GM18861 (cell line): ENCODE results near the gene FAM47C.
"Not testable (repeated sequence)": the region's sequence is repeated elsewhere in the genome, so short reads cannot be mapped to it uniquely, and the experiment has no call there.

Source experiments
- ATAC-seq: cut with Tn5 transposase; IDR thresholded peaks from one replicate; pipeline ENCODE4 v1.9.1; 2021; ENCODE audit not compliant: unreplicated experiment

Gene FAM47C

GRCh38 chrX:37008182-37008581, at the start of gene FAM47C:
TSS of gene FAM47C (plus strand) at chrX:37008366. CDS start at chrX:37008411, 45 bp downstream.
- ATAC-seq: not testable (repeated sequence)

GRCh38 chrX:36961590-36961989, 46.6 kb upstream of the FAM47C start:
- ATAC-seq: no peak

DNA sequence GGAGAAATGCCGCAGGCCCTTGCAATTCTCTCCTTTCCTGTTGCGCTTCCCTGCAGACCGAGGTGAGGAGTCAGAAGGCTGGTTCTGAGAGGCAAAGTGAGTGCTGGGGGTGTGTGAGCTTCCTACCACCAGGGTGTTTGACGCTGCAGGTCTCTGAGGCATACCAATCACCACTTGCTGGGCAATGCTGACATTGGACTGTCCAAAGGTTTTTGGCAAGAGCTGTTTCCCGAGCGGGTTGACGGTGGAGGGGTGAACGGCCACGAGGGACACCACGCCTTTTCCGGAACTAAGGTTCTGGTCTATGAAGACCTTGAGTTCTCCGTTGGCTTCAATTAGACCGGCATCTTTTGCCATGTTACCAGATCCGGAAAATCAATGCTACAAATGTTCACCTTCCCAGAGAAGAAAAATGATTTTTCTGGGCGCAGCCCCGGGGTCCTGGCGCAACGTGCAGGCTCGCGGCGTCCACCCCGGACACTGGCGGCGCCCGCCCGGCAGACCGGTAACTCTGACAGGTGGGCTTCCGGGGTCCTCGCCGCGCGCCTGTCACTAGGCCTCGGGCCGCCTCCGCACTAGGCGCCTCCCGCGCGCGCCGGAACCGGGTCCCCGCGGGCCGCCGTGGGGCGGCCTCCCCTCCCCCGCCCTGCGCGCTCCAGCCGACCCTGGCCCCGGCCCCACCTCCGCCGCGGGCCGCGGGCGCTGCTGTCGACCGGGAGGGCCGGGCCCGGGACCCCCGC, 44.9 kb upstream of the FAM47C start:
- ATAC-seq: no peak

DNA sequence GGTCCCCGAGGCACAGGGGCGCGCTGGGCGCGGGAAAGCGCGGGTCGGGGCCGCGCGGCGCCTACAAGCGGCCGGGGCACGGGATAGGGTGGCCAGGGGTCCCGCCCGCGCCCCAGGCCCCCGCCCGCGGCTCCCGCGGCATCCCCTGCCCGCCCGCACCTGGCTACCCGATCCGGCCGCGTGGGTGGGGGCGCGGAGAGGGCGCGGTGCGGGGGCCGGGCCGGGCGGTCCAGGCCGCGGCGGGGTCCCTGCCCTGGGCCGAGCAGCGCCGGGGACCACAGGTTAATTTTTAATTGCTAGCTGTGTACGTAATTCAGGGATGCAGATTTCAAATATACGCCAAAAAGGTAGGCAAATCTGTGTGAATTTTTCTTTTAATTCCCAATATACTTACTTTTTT, 44.3 kb upstream of the FAM47C start:
- ATAC-seq: no peak

GRCh38 chrX:36973575-36973974, 34.6 kb upstream of the FAM47C start:
- no peak for ATAC-seq

DNA sequence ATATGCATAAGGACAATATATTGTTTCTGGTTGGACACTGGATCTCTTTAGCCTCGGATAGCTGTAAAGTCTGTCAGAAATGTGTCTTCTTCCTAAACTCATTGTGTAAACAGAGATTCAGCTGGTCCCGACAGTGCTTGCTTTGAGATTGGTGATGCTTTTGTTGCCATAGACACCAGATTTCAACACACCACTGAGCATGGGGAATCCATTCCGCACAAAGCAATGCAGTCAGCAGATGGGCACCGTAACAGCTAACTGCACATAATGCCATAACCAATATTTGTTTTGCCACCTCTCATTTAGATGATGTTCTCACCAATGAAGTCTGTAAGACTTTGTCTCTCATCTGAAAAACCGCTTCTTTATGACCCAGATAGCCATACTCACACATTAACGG, 33.3 kb upstream of the FAM47C start:
- ATAC-seq: no peak

GRCh38 chrX:36978886-36979285, 29.3 kb upstream of the FAM47C start:
- ATAC-seq: no peak

GRCh38 chrX:36983831-36984230, 24.3 kb upstream of the FAM47C start:
- ATAC-seq: no peak

- not testable (repeated sequence) for ATAC-seq
These were observed 22.6 kb upstream of the FAM47C start for GRCh38 chrX:36985416-36986209.

DNA sequence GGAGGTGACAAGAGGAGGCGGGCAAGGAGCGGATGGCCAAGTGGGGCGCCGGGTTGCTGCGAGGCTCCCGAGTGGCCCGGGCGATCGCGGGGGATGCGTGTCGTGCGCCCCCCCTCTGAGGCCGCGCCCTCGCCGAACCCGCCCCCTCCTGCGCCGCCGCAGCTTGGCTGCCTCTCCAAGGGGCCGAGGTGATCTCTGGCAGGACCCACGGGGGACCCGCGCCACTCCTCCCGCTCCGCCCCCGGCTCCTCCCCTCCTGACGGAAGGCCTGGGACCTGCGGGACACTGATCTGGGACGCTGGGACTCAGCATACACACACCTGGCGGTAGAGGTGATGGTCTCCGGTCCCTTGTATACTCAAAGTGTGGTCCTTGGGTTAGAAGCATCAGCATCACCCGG, 21.9 kb upstream of the FAM47C start:
- ATAC-seq: no peak

DNA sequence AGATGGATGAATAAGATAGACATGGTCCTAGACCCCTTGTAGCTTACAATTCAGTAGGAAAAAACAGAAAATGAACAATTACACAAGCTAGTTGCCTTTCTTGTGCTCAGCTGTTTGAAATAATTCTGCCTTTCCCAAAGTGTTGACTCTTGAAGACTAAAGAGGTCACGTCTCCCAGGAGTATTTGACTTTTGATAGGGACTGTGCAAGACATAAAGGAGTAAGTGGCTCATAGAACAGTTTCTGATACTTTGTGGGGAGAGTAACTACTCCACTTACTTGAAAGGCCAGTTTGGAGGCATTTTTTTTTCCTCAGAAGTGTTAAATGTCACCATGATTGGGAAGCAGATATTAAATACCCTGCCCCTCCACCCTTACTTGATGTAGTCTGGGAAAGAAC, 21.0 kb upstream of the FAM47C start:
- not testable (repeated sequence) for ATAC-seq

- no peak for ATAC-seq
These were observed 8.0 kb upstream of the FAM47C start for GRCh38 chrX:37000140-37000539.

DNA sequence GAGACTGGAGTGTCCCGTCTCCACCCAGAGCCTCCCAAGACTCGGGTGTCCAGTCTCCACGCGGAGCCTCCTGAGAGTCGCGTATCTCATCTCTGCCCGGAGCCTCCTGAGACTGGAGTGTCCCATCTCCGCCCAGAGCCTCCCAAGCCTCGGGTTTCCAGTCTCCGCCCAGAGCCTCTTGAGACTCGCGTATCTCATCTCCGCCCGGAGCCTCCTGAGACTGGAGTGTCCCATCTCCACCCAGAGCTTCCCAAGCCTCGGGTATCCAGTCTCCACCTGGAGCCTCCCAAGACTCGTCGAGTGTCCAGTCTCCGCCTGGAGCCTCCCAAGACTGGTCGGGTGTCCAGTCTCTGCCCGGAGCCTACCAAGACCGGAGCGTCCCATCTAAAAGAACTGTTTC, 2.3 kb downstream of the FAM47C start:
- ATAC-seq: no peak

DNA sequence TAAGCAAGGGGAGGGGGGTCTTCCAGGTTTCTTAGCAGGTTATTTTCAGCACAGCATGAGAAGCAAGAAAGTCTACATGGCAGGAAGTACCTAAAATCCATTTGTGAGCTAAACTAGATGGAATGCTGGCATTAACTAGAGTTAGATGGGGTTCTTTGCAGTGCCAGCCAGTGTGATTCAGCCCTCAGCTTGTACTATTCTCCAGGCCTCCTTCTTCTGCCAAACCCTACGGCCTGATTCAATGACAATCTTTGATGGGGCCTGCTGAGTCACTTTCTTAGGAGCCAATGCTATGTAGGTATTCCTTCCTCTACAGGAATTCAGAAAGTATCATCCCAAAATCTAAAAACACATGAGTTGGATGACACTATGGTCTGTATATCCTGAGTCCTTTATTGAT, 26.1 kb downstream of the FAM47C start:
- ATAC-seq: not testable (repeated sequence)

GRCh38 chrX:37036674-37037220, 28.6 kb downstream of the FAM47C start:
- ATAC-seq: not testable (repeated sequence)

DNA sequence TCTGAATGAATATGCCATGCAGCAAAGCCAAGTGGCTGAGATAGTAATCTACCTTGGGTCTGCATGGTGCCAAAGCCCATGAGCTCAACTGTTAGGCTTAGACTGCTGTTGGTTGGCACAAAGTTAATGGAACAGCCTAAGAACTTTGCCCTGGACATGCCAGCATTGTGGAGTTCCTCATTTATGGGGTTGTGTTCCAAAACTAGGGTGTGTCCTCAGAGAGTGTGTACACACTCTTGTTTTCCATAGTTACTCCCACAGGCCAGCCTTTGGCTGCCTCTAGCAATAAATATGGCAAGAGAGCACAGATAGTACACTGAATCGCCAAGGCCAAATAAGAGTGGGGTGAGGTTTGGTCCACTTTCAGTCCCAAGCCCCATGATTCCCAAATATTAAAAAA, 30.6 kb downstream of the FAM47C start:
- ATAC-seq: not testable (repeated sequence)

DNA sequence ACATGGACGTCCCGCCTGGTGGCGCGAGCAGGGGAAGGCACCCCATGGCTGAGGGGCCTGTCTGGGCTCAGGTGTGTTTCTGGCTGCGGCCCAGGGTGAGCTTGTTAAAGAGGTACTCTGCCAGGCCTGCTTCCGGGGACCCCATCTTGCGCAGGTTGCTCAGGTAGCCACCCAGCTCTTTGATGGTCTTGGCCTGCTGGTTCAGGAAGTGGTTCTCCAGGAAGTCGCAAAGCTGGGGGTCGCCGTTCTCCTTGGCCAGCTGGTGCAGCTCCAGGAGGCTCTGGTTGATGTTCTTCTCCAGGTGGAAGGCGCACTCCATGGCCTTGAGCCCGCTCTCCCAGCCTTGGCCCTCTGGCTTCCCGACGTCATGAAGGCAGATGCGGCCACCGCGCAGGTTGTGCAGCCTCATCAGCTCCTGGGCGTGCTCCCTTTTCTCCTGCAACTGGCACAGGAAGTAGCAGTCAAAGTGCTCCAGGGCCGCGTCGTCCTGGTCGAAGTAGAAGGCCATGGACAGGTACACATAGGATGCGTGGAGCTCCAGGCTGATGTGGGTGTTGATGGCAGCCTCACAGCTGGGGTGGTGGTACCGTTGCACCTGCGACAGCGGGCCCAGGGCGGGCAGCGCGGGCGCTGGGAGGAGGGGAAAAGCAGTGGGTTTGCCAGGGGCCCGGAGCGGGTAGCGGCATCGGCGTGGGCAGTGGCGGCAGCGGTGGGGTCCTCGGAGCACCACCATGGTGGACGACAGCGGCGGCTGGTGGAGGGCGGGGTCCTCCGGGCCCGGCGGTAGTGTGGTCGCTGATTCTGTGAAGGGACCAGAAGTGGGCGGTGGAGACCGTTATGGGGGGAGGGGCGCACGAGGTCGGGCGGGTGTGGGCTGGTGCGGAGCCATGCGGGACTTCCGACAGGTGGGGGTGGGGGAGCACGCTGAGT, 35.1 kb downstream of the FAM47C start:
- ATAC-seq: not testable (repeated sequence)

DNA sequence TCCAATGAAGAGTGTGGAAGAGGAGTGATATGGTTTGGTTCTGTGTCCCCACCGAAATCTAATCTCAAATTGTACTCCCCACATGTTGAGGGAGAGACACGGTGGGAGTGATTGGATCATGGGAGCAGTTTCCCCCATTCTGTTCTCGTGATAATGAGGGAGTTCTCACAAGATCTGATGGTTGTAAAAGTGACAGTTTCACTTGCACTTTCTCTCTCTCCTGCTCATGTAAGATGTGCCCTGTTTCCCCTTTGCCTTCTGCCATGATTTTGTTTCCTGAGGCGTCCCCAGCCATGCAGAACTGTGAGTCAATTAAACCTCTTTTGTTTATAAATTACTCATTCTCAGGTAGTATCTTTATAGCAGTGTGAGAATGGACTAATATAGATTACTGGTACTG, 39.6 kb downstream of the FAM47C start:
- no peak for ATAC-seq

DNA sequence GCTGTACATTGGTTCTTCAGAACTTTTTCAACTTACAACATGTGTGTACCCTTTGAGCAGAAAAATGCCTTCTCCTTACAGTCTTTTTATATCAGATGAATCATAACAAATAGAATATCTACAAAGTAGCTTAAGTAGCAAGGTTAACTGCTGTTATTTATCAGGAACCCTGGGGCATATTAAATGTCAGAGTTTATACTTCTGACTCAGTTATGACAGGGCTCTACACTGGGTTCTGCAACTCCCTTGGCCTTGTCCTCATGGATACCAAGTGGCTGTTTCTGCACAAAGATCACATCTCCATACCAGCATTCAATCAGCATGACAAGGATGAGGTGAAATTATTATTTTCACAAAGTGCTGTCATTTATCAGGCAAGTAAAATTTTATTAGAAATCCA, 49.4 kb downstream of the FAM47C start:
- ATAC-seq: not testable (repeated sequence)

GRCh38 chrX:37060999-37061398, 52.8 kb downstream of the FAM47C start:
- peak; percentile 87 for ATAC-seq
